ENCODE measurements around the gene ENOX2. TPM values are rescaled to one million over a fixed set of nuclear protein-coding genes. Genes with fewer than 3 reads are reported as not detected.
A peak's percentile ranks its signal among the peaks of the same experiment; 100 is the strongest.

ENOX2 gene
- total and polyA plus RNA-seq, 2 experiments from 2014 or later = 16.0 to 34.0 TPM

- Histone ChIP-seq H3K4me1 (ENCODE audit: low read depth) (peaks cover 75% of the 10 kb centered on the region), H3K9me3 (ENCODE audit: low read depth) (no peaks in the 10 kb centered on the region), H3K36me3 (no peaks in the 10 kb centered on the region), H3K27ac (peak overlapping the region; percentile 96), H3K4me3 (no peak overlapping the region), H3K27me3 (no peaks in the 10 kb centered on the region)
- DNase-seq (ENCODE audit: low read depth in 1 of 2, low spot score in 1 of 2) = peak in 1 of 2 donors; percentile 71
- TF ChIP-seq CTCF (IDR thresholded peaks at IDR 0.05; ENCODE audit: low read depth, low read length) = no peak
These were observed 133.2 kb downstream of the ENOX2 start for GRCh38 chrX:130769835-130770234.

GRCh38 chrX:130758072-130758471, 144.9 kb downstream of the ENOX2 start:
- Histone ChIP-seq H3K27me3 (no peaks in the 10 kb centered on the region), H3K27ac (no peak overlapping the region), H3K4me3 (no peak overlapping the region), H3K9me3 (ENCODE audit: low read depth) (no peaks in the 10 kb centered on the region), H3K4me1 (ENCODE audit: low read depth) (peaks cover 6% of the 10 kb centered on the region), H3K36me3 (no peaks in the 10 kb centered on the region)
- TF ChIP-seq CTCF (IDR thresholded peaks at IDR 0.05; ENCODE audit: low read depth, low read length) = no peak
- DNase-seq (ENCODE audit: low read depth in 1 of 2, low spot score in 1 of 2) = no peak

GRCh38 chrX:130756233-130756632, 146.8 kb downstream of the ENOX2 start:
- Histone ChIP-seq H3K27ac (no peak overlapping the region), H3K9me3 (ENCODE audit: low read depth) (no peaks in the 10 kb centered on the region), H3K36me3 (no peaks in the 10 kb centered on the region), H3K27me3 (no peaks in the 10 kb centered on the region), H3K4me1 (ENCODE audit: low read depth) (peaks cover 6% of the 10 kb centered on the region), H3K4me3 (no peak overlapping the region)
- no peak for TF ChIP-seq CTCF (IDR thresholded peaks at IDR 0.05; ENCODE audit: low read depth, low read length)
- no peak for DNase-seq (ENCODE audit: low read depth in 1 of 2, low spot score in 1 of 2)

GRCh38 chrX:130754353-130754752, 148.7 kb downstream of the ENOX2 start:
- DNase-seq (ENCODE audit: low read depth in 1 of 2, low spot score in 1 of 2) = no peak
- Histone ChIP-seq H3K27ac (no peak overlapping the region), H3K36me3 (no peaks in the 10 kb centered on the region), H3K9me3 (ENCODE audit: low read depth) (no peaks in the 10 kb centered on the region), H3K4me1 (ENCODE audit: low read depth) (peaks cover 15% of the 10 kb centered on the region), H3K27me3 (no peaks in the 10 kb centered on the region), H3K4me3 (no peak overlapping the region)
- TF ChIP-seq CTCF (IDR thresholded peaks at IDR 0.05; ENCODE audit: low read depth, low read length) = no peak

GRCh38 chrX:130746709-130747342, 156.2 kb downstream of the ENOX2 start:
- Histone ChIP-seq H3K4me3 (no peak overlapping the region), H3K4me1 (ENCODE audit: low read depth) (peaks cover 22% of the 10 kb centered on the region), H3K27ac (no peak overlapping the region), H3K27me3 (no peaks in the 10 kb centered on the region), H3K9me3 (ENCODE audit: low read depth) (no peaks in the 10 kb centered on the region), H3K36me3 (no peaks in the 10 kb centered on the region)
- TF ChIP-seq CTCF (IDR thresholded peaks at IDR 0.05; ENCODE audit: low read depth, low read length) = no peak
- peak in 1 of 2 donors; percentile 26 for DNase-seq (ENCODE audit: low read depth in 1 of 2, low spot score in 1 of 2)
